Liver (tissue), 9 donors: ENCODE measurements around the gene SIPA1L3. TPM values are rescaled to one million over a fixed set of nuclear protein-coding genes. Genes with fewer than 3 reads are reported as not detected.

Source experiments
- DNase-seq: peaks from one replicate; pipeline ENCODE4 v3.0.0-alpha.2; 2017; ENCODE audit warnings: low spot score
- H3K27ac ChIP-seq, 2 donors: one replicate each; pipeline ENCODE4 v1.7.0; 2013; ENCODE audit warnings: inconsistent platforms in 2 of 2, low read length in 2 of 2, control low read depth in 1 of 2, low read depth in 1 of 2, mild to moderate bottlenecking in 1 of 2
- H3K27me3 ChIP-seq, 4 donors: one replicate each; pipeline versions ENCODE4 v1.6.1 to v1.7.0; 2013; ENCODE audit warnings: low read length in 3 of 4, inconsistent platforms in 1 of 4, mild to moderate bottlenecking in 1 of 4, moderate library complexity in 1 of 4; ENCODE audit not compliant: control insufficient read depth in 4 of 4, insufficient read depth in 4 of 4
- H3K36me3 ChIP-seq, 4 donors: one replicate each; pipeline versions ENCODE4 v1.6.1 to v1.7.0; 2013; ENCODE audit warnings: low read length in 3 of 4, mild to moderate bottlenecking in 3 of 4, low read depth in 1 of 4, moderate library complexity in 1 of 4; ENCODE audit not compliant: control insufficient read depth in 4 of 4, insufficient read depth in 3 of 4
- H3K4me1 ChIP-seq, 4 donors: one replicate each; pipeline versions ENCODE4 v1.6.1 to v1.7.0; 2013; ENCODE audit warnings: low read length in 3 of 4, mild to moderate bottlenecking in 3 of 4, moderate library complexity in 1 of 4; ENCODE audit not compliant: control insufficient read depth in 4 of 4, insufficient read depth in 4 of 4
- H3K4me3 ChIP-seq, 3 donors: one replicate each; pipeline versions ENCODE4 v1.6.1 to v1.7.0; 2013; ENCODE audit warnings: low read length in 3 of 3, control low read depth in 1 of 3, low read depth in 1 of 3, mild to moderate bottlenecking in 1 of 3
- H3K9ac ChIP-seq, 2 donors: one replicate each; pipeline ENCODE4 v1.7.0; 2013; ENCODE audit warnings: low read length in 2 of 2, mild to moderate bottlenecking in 2 of 2, moderate library complexity in 2 of 2, control low read depth in 1 of 2, low read depth in 1 of 2
- H3K9me3 ChIP-seq, 4 donors: one replicate each; pipeline versions ENCODE4 v1.6.1 to v1.7.0; 2013; ENCODE audit warnings: low read length in 3 of 4; ENCODE audit not compliant: control insufficient read depth in 4 of 4
- EGR1 ChIP-seq, 2 donors: IDR thresholded peaks; 2 replicates each; pipeline ENCODE4 v1.6.1; 2016 to 2018; ENCODE audit warnings: antibody characterized with exemption in 2 of 2, low read depth in 2 of 2
- FOXA1 ChIP-seq: IDR thresholded peaks from 2 replicates; pipeline ENCODE4 v1.6.1; 2016; ENCODE audit warnings: antibody characterized with exemption
- FOXA2 ChIP-seq: IDR thresholded peaks from 2 replicates; pipeline ENCODE4 v1.6.1; 2016; ENCODE audit warnings: antibody characterized with exemption
- HNF4A ChIP-seq, 2 donors: conservative IDR thresholded peaks; 2 replicates each; pipeline ENCODE4 v1.6.1; 2016; ENCODE audit warnings: antibody characterized with exemption in 2 of 2, mild to moderate bottlenecking in 2 of 2
- HNF4G ChIP-seq: IDR thresholded peaks from 2 replicates; pipeline ENCODE4 v1.6.1; 2016; ENCODE audit warnings: antibody characterized with exemption
- JUND ChIP-seq, 2 donors: IDR thresholded peaks; 2 replicates each; pipeline ENCODE4 v1.6.1; 2016; ENCODE audit warnings: antibody characterized with exemption in 2 of 2
- NR2F2 ChIP-seq: IDR thresholded peaks from 2 replicates; pipeline ENCODE4 v1.6.1; 2016; ENCODE audit warnings: antibody characterized with exemption
- RAD21 ChIP-seq, 2 donors: IDR thresholded peaks; 2 replicates each; pipeline ENCODE4 v1.6.1; 2016; ENCODE audit warnings: antibody characterized with exemption in 2 of 2, mild to moderate bottlenecking in 2 of 2
- SP1 ChIP-seq: IDR thresholded peaks from 2 replicates; pipeline ENCODE4 v1.6.1; 2018; ENCODE audit warnings: antibody characterized with exemption, mild to moderate bottlenecking
- YY1 ChIP-seq: IDR thresholded peaks from 2 replicates; pipeline ENCODE4 v1.6.1; 2016; ENCODE audit warnings: antibody characterized with exemption, mild to moderate bottlenecking
- WGBS: extraction: QIAGEN DNeasy Blood & Tissue Kit; methylation state at CpG from one replicate; pipeline ENCODE4 v1.1.7; 2013; 5-methylcytosine and 5-hydroxymethylcytosine counted together
- polyA plus RNA-seq, 2 donors: library from polyadenylated mRNA; stranded (reverse) in 1 of 2; unstranded in 1 of 2; fragments of 200-250 nt in 1 of 2; fragments of >200 nt in 1 of 2; fragmentation: Nextera tagmentation in 1 of 2; extraction: Ambion mirVana in 1 of 2; gene quantifications; one replicate each; pipeline versions ENCODE4 v1.2.1 to v1.2.3, GENCODE V29; 2013 to 2015
- total RNA-seq, 2 donors: library from RNA; depleted of rRNA; stranded (reverse); fragments of >200 nt; gene quantifications; one replicate each; pipeline ENCODE4 v1.2.3, GENCODE V29; 2014
- TF ChIP-seq, protein P1 (sequence below): IDR thresholded peaks from 2 replicates; pipeline ENCODE4 v1.6.1; 2016; ENCODE audit warnings: antibody characterized with exemption, mild to moderate bottlenecking
- TF ChIP-seq, protein P2 (sequence below): IDR thresholded peaks from 2 replicates; pipeline ENCODE4 v1.6.1; 2016; ENCODE audit warnings: antibody characterized with exemption
- TF ChIP-seq, protein P3 (sequence below): IDR thresholded peaks from 2 replicates; pipeline ENCODE4 v1.6.1; 2016; ENCODE audit warnings: antibody characterized with exemption
- TF ChIP-seq, protein P4 (sequence below): IDR thresholded peaks from 2 replicates; pipeline ENCODE4 v1.6.1; 2016; ENCODE audit warnings: antibody characterized with exemption
- TF ChIP-seq, protein P5 (sequence below): fragments of 150-350 bp; IDR thresholded peaks from 2 replicates; pipeline ENCODE4 v1.5.1; 2017; ENCODE audit warnings: improper control_type of control experiment, low read depth, low read length; ENCODE audit not compliant: missing input control
- donor health status: healthy.
- donor health status: healthy.
- donor health status: healthy.
- donor health status: healthy.
- donor health status: healthy.

Gene SIPA1L3
- total and polyA plus RNA-seq, 4 donors: 2.4 to 10.0 (median 4.4) TPM

DNA sequence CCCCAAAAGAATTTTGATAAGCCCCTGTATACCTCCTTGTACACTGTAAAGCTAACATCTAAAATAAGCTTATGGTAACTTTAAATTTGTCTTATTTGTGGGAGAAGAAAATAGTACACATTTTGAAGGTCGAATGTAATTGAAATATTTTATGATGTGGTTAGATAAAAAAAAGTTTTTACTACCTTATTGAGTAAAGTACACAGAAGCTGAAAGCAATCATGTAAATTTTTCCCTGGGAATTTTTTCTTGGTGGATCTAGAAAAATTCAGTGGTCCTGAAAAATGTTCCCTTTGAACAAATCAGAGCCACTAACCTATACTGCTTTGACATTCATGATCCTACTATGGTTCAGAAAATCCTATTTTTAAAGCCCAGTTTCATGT lies 46.9 kb downstream of the SIPA1L3 start:
- TF ChIP-seq HNF4A (conservative IDR thresholded peaks at IDR 0.05) (no peak), SP1 (no peak), RAD21 (IDR thresholded peaks at IDR 0.05) (no peak), HNF4G (no peak), FOXA2 (no peak), YY1 (no peak)
- H3K9ac ChIP-seq: no peak overlapping the region
- no peak overlapping the region for H3K4me3 ChIP-seq
- H3K36me3 ChIP-seq: no peaks in the 10 kb centered on the region
- no peaks in the 10 kb centered on the region for H3K27me3 ChIP-seq
- H3K4me1 ChIP-seq: peaks cover 0 to 20% (median 9%) of the 10 kb centered on the region in 4 donors
- DNase-seq: no peak
- WGBS: 60% methylated on average over 1 of the region's 1 CpG
- no peak overlapping the region for H3K27ac ChIP-seq
- no peaks in the 10 kb centered on the region for H3K9me3 ChIP-seq

DNA sequence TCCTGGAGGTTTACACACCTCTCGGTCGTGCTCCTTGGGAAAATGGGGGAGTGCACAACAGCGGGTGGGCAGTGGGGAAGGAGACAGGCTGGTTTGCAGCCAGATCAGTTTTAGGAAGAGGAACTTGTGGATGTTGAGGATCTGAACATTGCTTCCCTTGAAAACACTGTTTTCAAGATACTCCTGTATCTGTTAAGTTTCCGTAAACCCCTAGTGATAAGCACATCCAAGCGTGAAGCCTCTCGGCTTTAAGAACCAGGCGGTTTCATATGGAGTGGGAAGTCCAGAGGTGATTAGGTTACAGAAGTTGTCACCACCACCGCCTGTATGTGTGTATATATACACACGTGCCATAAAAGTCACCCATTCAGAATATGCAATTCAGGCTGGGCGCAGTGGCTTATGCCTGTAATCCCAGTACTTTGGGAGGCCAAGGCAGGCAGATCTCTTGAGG lies 47.4 kb downstream of the SIPA1L3 start:
- Histone ChIP-seq H3K27me3 (no peaks in the 10 kb centered on the region), H3K4me1 (peaks cover 0 to 20% (median 9%) of the 10 kb centered on the region in 4 donors), H3K9me3 (no peaks in the 10 kb centered on the region), H3K27ac (no peak overlapping the region), H3K9ac (no peak overlapping the region), H3K4me3 (no peak overlapping the region), H3K36me3 (no peaks in the 10 kb centered on the region)
- WGBS: 78% methylated on average over 10 of the region's 10 CpGs
- TF ChIP-seq FOXA2 (no peak), HNF4G (no peak), RAD21 (IDR thresholded peaks at IDR 0.05) (no peak)
- TF ChIP-seq, protein P1, sequence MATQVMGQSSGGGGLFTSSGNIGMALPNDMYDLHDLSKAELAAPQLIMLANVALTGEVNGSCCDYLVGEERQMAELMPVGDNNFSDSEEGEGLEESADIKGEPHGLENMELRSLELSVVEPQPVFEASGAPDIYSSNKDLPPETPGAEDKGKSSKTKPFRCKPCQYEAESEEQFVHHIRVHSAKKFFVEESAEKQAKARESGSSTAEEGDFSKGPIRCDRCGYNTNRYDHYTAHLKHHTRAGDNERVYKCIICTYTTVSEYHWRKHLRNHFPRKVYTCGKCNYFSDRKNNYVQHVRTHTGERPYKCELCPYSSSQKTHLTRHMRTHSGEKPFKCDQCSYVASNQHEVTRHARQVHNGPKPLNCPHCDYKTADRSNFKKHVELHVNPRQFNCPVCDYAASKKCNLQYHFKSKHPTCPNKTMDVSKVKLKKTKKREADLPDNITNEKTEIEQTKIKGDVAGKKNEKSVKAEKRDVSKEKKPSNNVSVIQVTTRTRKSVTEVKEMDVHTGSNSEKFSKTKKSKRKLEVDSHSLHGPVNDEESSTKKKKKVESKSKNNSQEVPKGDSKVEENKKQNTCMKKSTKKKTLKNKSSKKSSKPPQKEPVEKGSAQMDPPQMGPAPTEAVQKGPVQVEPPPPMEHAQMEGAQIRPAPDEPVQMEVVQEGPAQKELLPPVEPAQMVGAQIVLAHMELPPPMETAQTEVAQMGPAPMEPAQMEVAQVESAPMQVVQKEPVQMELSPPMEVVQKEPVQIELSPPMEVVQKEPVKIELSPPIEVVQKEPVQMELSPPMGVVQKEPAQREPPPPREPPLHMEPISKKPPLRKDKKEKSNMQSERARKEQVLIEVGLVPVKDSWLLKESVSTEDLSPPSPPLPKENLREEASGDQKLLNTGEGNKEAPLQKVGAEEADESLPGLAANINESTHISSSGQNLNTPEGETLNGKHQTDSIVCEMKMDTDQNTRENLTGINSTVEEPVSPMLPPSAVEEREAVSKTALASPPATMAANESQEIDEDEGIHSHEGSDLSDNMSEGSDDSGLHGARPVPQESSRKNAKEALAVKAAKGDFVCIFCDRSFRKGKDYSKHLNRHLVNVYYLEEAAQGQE: no peak
- TF ChIP-seq, protein P2, sequence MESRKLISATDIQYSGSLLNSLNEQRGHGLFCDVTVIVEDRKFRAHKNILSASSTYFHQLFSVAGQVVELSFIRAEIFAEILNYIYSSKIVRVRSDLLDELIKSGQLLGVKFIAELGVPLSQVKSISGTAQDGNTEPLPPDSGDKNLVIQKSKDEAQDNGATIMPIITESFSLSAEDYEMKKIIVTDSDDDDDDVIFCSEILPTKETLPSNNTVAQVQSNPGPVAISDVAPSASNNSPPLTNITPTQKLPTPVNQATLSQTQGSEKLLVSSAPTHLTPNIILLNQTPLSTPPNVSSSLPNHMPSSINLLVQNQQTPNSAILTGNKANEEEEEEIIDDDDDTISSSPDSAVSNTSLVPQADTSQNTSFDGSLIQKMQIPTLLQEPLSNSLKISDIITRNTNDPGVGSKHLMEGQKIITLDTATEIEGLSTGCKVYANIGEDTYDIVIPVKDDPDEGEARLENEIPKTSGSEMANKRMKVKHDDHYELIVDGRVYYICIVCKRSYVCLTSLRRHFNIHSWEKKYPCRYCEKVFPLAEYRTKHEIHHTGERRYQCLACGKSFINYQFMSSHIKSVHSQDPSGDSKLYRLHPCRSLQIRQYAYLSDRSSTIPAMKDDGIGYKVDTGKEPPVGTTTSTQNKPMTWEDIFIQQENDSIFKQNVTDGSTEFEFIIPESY: no peak
- DNase-seq: no peak

DNA sequence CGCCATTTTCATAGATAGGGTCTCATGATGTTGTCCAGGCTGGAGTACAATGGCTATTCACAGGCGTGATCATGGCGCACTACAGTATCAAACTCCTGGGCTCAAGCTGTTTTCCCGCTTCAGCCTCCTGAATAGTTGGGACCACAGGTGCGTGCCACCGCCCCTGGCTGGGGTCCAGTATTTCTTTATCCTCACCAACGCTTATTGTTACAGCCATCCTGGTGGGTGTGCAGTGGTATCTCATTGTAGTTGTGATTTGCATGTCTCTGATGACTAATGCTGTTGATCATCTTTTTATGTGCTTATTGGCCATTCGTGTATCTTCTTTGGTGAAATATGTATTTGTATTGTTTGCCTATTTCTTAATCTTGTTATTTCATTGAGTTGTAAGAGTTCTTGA lies 49.0 kb downstream of the SIPA1L3 start:
- DNase-seq: no peak
- Histone ChIP-seq H3K9me3 (no peaks in the 10 kb centered on the region), H3K36me3 (no peaks in the 10 kb centered on the region), H3K9ac (no peak overlapping the region), H3K4me3 (no peak overlapping the region), H3K27ac (no peak overlapping the region), H3K27me3 (no peaks in the 10 kb centered on the region), H3K4me1 (peaks cover 0 to 16% (median 9%) of the 10 kb centered on the region in 4 donors)
- WGBS: 91% methylated on average over 8 of the region's 8 CpGs
- no peak for TF ChIP-seq HNF4G
- TF ChIP-seq RAD21 (IDR thresholded peaks at IDR 0.05): no peak
- TF ChIP-seq JUND (IDR thresholded peaks at IDR 0.05): no peak
- TF ChIP-seq SP1: no peak
- TF ChIP-seq NR2F2: no peak
- TF ChIP-seq, protein P3, sequence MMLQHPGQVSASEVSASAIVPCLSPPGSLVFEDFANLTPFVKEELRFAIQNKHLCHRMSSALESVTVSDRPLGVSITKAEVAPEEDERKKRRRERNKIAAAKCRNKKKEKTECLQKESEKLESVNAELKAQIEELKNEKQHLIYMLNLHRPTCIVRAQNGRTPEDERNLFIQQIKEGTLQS: no peak
- TF ChIP-seq EGR1 (IDR thresholded peaks at IDR 0.05; ENCODE audit: low read depth in 2 of 2): no peak
- TF ChIP-seq, protein P4, sequence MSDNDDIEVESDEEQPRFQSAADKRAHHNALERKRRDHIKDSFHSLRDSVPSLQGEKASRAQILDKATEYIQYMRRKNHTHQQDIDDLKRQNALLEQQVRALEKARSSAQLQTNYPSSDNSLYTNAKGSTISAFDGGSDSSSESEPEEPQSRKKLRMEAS: no peak
- TF ChIP-seq FOXA1: no peak
- no peak for TF ChIP-seq HNF4A (conservative IDR thresholded peaks at IDR 0.05)
- TF ChIP-seq, protein P1: no peak
- TF ChIP-seq, protein P5, sequence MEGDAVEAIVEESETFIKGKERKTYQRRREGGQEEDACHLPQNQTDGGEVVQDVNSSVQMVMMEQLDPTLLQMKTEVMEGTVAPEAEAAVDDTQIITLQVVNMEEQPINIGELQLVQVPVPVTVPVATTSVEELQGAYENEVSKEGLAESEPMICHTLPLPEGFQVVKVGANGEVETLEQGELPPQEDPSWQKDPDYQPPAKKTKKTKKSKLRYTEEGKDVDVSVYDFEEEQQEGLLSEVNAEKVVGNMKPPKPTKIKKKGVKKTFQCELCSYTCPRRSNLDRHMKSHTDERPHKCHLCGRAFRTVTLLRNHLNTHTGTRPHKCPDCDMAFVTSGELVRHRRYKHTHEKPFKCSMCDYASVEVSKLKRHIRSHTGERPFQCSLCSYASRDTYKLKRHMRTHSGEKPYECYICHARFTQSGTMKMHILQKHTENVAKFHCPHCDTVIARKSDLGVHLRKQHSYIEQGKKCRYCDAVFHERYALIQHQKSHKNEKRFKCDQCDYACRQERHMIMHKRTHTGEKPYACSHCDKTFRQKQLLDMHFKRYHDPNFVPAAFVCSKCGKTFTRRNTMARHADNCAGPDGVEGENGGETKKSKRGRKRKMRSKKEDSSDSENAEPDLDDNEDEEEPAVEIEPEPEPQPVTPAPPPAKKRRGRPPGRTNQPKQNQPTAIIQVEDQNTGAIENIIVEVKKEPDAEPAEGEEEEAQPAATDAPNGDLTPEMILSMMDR: no peak
